ENCODE results near the gene KHDC1. TPM values are rescaled to one million over a fixed set of nuclear protein-coding genes. Genes with fewer than 3 reads are reported as not detected.

KHDC1 gene
- total and polyA plus RNA-seq, 2 of the 4 experiments (the other 2 are of a cell fraction) = 1.6 to 5.5 TPM

DNA sequence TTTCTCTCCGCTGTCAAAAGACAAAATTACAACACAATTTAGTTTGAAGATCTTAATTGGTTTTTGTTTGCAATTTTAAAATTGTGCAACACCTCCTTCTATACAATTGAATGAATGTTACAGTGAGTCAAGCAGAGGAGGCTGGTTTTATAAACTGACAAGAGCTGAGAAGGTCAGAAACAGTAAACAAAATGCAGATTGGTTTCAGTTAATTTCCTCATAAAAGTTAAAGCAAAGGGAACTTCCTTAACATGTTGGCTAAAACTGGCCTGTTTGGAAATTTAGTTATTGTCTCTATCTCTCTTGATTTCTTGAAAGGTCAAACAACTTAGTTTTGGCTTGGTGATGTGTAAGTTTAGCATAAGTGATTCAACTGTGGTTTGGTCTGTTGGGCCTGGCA lies 59.9 kb downstream of the KHDC1 start:
- ATAC-seq (ENCODE audit: low read depth) = peak; percentile 80
- POLR2A ChIA-PET (ENCODE audit: unreplicated experiment) = no interaction called here

More for the DNA sequence above, 59.9 kb downstream of the KHDC1 start:
- Histone ChIP-seq H3K4me2 (ENCODE audit: low read depth, low read length) (no peak overlapping the region; the same call in none of the 2 replicates), H3K27me3 (ENCODE audit: control insufficient read depth, insufficient read depth, low read length) (no peaks in the 10 kb centered on the region; the same call in 1 of the 2 replicates), H4K5ac (ENCODE audit: low read depth, low read length) (no peak overlapping the region), H2BK20ac (ENCODE audit: low read depth, low read length) (no peak overlapping the region), H3K9me3 (ENCODE audit: control insufficient read depth, insufficient read depth, low read length) (no peaks in the 10 kb centered on the region), H2AK9ac (replicated peaks; ENCODE audit: low read depth, low read length, poor library complexity) (no peak overlapping the region), H4K8ac (ENCODE audit: low read depth in 2 of 2, low read length in 2 of 2) (no peak overlapping the region), H3K4me1 (ENCODE audit: control insufficient read depth, insufficient read depth, low read length) (peaks cover 3% of the 10 kb centered on the region), H3K14ac (replicated peaks; ENCODE audit: low read depth, low read length) (no peak overlapping the region), H3K23ac (ENCODE audit: low read depth, low read length) (no peak overlapping the region), H2AFZ (replicated peaks; ENCODE audit: low read length, poor library complexity) (no peak overlapping the region), H2AK5ac (ENCODE audit: low read depth, low read length) (no peak overlapping the region), H3K18ac (ENCODE audit: low read depth, low read length) (no peak overlapping the region), H3K9ac (ENCODE audit: low read depth, low read length) (no peak overlapping the region), H3K9me1 (ENCODE audit: insufficient read depth, low read length) (peaks cover 4% of the 10 kb centered on the region; the same call in 1 of the 2 replicates), H3K27ac (ENCODE audit: insufficient read depth, low read length) (no peak overlapping the region; the same call in 1 of the 2 replicates), H3K56ac (ENCODE audit: extremely low read depth, insufficient read depth, low read length) (no peak overlapping the region), H3K79me1 (ENCODE audit: low read depth in 1 of 2, low read length in 2 of 2) (no peaks in the 10 kb centered on the region), H3K4me3 (ENCODE audit: insufficient read depth, low read depth, low read length) (no peak overlapping the region), H4K20me1 (ENCODE audit: insufficient read depth, low read length) (no peaks in the 10 kb centered on the region), H2BK15ac (ENCODE audit: low read depth, low read length) (no peak overlapping the region), H3K36me3 (ENCODE audit: control insufficient read depth, insufficient read depth, low read length) (no peaks in the 10 kb centered on the region), H2BK120ac (ENCODE audit: low read depth, low read length) (no peak overlapping the region), H2BK5ac (ENCODE audit: low read depth, low read length, poor library complexity, severe bottlenecking) (no peak overlapping the region), H3K4ac (ENCODE audit: low read depth, low read length) (no peak overlapping the region), H4K91ac (ENCODE audit: insufficient read depth, low read depth, low read length) (no peak overlapping the region)
- DNase-seq = peak; percentile 40
- TF ChIP-seq FOS (IDR thresholded peaks at IDR 0.05; ENCODE audit: low read depth, low read length) (no peak), NFE2L2 (IDR thresholded peaks at IDR 0.05; ENCODE audit: low read depth, low read length) (no peak), CEBPB (IDR thresholded peaks at IDR 0.05; ENCODE audit: low read depth, low read length) (peak; percentile 84), MAFK (IDR thresholded peaks at IDR 0.05; ENCODE audit: low read depth, low read length) (no peak), RFX5 (IDR thresholded peaks at IDR 0.05; ENCODE audit: low read depth, low read length) (no peak)
- in situ Hi-C loops (cut with MboI; ENCODE audit: low sequenced_read_pairs) = no loop called here
- WGBS, 2 experiments (ENCODE audit: extremely low coverage in 2 of 2, insufficient read length in 1 of 2) = no CpG with 5 or more reads among the region's 1 CpG
- CTCF ChIA-PET = interaction anchor here (0.7 kb wide), 1 partner anchor 1078 kb away, joined by 3 read pairs; no protein-coding TSS in a partner anchor
- dilution Hi-C loops (cut with HindIII; ENCODE audit: low sequenced_read_pairs, unreplicated experiment) = no loop called here
- intact Hi-C loops (cut with micrococcal nuclease) = no loop called here
- BruUV-seq (replicated peaks) = no TSS peak
